ENCODE results near the gene PEMT.

Gene PEMT

GRCh38 chr17:17535957-17536356 lies 55.6 kb downstream of the PEMT start:
- no peak for DNase-seq (ENCODE audit: low read depth)

DNA sequence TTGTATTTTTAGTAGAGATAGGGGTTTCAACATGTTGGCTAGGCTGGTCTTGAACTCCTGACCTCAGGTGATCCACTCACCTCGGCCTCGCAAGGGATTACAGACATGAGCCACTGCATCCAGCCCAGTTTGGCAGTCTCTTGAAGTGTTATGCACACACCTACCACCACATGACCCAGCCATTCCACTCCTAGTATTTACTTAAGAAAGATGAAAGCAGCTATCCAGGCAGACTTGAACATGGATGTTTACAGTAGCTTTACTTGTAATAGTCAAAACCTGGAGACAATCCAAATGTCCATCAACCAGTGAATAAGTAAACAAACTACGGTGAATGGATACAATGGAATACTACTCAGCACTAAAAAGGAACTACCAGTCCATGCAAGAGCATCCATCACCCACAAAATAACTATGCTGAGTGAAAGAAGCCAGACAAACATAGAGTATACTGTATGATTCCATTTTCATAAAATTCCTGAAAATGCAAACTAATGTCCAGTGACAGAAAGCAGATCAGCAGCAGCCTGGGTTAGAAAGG lies 57.5 kb downstream of the PEMT start:
- no peak for DNase-seq (ENCODE audit: low read depth)

DNA sequence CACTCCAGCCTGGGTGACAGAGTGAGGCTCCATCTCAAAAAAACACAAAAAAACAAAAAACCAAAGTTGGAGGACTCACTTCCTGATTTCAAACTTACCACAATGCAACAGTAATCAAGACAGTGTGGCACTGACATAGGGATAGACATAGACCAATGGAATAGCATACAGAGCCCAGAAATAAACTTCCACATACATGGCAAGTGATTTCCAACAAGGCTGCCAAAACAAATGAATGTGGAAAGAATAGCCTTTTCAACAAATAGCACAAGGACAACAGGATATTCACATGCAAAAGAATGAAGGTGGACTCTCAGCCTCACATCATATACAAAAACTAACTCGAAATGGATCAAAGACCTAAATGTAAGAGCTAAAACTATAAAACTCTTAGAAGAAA lies 58.5 kb downstream of the PEMT start:
- DNase-seq (ENCODE audit: low read depth), result no peak

DNA sequence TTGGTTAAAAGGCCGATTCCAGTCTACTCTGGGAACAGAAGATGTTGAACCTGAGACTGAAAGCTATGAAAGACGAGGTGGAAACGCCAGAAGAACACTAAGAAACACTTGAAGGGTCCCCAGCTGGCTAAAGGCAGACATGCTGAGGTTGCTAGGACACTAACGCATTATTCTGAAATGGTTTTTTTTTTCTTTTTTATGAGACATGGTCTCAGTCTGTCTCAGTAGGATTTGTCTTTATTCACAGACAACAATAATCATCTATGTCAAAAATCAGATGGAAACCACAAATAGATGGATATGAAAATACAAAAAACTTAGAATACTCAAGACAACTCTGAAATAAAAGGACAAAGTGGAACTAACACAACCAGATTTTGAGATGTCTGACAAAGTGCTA lies 60.4 kb downstream of the PEMT start:
- DNase-seq (ENCODE audit: low read depth), result no peak

- DNase-seq (ENCODE audit: low read depth), result no peak
Measured at GRCh38 chr17:17528696-17529652, 62.5 kb downstream of the PEMT start.

DNA sequence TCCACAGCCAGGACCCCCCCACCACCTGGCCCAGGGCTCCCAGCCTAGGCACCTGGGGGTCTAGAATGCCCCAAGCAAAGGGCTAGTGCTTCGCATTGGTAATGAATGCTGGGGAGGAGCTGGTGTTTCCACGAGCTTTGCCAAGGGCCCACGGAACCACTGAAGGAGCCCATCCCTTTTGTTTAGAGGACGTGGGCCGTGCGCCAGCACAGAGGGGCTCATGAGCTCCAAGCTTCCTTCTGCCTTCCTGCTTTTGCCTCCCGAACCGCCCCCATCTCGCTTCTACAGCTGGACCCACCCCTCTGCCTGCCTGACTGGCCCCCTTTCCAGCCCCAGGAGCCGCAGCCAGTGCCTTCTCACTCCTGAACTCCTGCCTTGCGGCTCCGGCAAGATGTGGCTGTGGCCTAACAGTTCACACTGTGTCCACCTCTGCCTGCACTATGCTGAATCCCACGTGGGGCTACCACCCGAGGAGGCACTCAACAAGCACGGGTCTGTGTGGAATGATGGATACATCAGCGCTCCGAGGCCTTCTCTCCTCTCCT lies 63.5 kb downstream of the PEMT start:
- no peak for DNase-seq (ENCODE audit: low read depth)

DNA sequence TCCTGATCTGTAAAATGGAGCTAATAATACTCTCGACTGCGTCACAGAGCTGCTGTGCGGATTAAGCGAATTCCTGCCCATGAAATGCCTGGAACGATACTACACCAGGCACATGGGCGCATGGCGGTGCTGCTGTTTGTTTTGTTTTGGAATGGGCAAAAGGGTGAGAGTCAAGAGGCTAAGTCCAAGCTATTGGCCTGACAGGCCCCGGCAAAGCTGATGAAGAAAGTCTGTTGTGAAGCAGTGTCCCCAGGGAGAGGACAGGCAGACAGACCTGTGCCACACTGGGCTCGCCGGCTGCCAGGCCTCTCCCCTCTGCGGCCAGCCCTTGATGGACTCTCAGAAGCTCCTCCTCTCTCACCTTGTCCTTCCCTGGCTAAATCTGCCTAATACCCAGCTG lies 64.0 kb downstream of the PEMT start:
- DNase-seq (ENCODE audit: low read depth), result no peak

DNA sequence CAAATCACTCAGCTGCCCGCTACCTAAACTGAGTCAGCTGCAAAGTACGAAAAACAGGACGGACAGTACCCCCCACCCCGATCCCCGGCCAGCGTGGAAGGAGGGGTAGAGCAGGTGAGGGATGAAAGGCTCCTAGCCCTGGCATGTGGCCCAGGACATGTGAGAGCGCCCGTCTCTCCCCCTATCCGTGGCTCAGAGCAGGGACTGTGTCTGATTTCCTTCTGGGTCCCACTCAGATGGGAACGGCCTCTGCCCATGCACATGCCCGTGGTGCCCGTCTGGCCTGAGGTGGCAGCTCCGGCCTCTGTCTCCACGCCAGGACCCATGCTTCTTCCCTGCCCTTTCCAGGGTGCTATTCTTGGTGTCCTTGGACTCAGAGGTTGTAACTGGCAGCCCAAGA lies 65.1 kb downstream of the PEMT start:
- no peak for DNase-seq (ENCODE audit: low read depth)

DNA sequence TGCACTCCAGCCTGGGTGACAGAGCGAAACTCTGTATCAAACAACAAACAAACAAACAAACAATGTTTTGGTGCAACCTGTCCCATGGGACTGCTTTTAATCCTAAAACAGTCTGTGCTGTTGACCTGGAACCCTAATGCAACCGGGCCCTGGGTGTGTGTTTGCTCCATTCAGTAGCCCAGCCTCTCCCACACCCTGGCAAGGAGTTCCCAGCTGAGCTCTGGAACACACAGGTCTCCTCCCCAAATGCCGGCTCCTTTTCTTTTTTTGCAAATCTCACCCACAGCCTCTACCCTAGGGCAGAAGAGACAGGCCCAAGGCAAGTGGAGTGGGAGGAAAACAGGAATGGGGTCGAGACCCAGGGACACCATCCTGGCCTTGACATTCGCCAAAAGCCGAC lies 65.6 kb downstream of the PEMT start:
- no peak for DNase-seq (ENCODE audit: low read depth)

DNA sequence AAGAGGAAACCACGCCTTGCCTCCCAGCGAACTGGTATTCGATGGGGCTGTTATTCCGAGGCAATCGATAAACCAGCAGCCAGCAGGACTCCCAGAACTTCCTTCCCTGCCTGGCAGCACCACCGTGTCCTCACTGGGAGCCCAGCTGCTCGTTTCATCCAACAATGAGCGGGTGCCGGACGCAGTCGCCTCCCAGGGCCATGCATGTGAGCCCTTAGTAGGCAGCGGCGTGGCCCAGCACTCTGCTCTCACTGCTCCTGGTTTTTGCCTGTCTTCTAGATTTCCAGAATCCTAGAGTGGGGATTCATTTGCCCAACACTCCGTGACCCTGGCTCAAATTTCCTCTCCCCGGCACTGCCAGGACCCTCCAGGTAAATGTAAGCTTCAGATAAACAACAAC lies 66.2 kb downstream of the PEMT start:
- no peak for DNase-seq (ENCODE audit: low read depth)

DNA sequence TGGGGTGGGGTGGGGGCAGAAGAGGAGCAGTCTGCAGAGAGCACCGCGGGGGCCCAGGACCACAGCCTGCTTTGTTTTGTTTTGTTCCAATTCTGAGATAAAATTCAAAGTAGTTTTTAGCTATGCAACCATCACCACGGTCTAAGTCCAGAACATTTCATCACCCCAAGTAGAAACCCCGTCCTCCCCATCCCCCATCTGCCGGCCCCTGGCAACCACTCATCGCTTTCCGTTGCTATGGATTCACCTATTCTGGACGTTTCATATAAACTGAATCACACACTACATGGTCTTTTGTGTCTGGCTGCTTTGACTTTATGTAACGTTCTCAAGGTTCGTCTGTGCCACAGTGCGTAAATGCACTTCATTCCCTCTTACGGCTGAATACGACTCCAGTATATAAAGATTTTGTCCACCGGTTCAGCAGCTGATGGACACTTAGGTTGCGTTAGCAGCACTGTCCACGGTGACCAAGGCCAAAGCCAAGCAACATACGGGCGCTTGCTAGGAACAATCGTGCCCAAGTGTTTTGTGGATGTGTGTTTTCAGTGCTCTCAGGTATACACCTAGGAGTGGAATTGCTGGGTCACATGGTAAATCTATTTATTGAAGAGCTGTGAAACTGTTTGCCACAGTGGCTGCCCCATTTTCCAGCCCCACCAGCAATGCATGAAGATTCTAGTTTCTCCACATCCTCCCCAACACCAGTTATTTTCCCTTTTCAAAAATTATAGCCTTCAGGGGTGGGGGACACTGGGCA lies 67.6 kb downstream of the PEMT start:
- no peak for DNase-seq (ENCODE audit: low read depth)

- no peak for DNase-seq (ENCODE audit: low read depth)
Measured at GRCh38 chr17:17523001-17523730, 68.3 kb downstream of the PEMT start.

- DNase-seq (ENCODE audit: low read depth), result no peak
Measured at GRCh38 chr17:17520599-17521232, 70.8 kb downstream of the PEMT start.

DNA sequence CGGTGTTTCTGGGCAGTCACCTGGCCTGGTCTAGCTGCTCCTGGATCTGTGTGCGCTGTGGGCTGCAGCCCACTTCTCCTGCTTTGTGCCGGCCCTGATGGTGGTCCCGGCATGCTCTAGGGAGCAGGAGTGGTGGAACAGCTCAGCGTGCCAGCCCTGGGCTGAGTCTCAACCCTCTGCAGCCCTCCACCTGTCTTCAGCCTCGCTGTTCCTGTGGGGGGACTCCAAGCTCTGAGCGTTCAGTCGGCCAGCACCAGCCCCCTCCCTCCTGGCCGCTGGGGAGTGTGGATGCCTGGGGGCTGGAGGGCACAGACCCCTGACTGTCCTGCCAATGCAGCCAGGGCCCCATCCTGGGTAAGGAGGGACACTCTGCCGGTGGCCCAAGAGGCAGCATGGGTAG lies 71.6 kb downstream of the PEMT start:
- no peak for DNase-seq (ENCODE audit: low read depth)

DNA sequence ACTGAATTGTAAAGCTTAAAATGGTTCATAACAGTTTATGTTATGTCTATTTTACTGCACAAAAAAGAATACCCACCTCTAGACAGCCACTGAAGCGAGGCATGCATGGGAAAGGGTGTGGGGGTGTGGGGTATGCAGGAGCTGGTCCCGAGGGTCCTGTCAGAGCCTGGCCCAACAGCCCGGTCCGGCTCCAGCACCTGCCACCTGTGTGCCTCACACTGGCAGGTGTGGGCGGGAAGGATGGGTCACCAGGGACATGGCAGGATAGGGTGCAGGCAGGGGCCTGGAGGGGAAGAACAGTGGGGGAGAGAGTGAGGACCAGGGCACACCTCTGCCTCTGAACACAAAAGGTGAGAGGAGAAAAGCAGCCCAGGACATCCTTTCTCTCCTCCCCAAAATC lies 72.6 kb downstream of the PEMT start:
- DNase-seq (ENCODE audit: low read depth), result no peak

DNA sequence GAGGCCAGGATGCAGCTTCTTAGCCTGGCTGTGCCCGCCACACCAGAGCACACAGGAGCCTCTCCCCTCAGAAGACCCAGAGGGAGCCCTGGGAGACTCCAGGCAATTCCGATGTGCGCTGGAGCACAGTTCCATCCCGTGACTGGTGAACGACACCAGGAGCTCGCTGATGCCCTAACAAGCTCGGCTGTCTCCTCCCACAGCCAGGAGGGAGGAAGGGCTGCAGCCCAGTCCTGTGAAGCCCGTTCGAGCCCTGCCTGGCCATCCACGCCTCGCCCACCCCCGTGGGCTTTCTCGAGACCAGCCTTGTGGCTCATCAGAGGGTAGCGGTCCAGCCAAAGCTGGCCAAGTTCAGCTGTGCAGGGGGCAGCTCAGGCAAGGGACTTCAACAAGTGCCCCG lies 73.5 kb downstream of the PEMT start:
- no peak for DNase-seq (ENCODE audit: low read depth)

GRCh38 chr17:17516941-17517720 lies 74.4 kb downstream of the PEMT start:
- DNase-seq (ENCODE audit: low read depth), result no peak

DNA sequence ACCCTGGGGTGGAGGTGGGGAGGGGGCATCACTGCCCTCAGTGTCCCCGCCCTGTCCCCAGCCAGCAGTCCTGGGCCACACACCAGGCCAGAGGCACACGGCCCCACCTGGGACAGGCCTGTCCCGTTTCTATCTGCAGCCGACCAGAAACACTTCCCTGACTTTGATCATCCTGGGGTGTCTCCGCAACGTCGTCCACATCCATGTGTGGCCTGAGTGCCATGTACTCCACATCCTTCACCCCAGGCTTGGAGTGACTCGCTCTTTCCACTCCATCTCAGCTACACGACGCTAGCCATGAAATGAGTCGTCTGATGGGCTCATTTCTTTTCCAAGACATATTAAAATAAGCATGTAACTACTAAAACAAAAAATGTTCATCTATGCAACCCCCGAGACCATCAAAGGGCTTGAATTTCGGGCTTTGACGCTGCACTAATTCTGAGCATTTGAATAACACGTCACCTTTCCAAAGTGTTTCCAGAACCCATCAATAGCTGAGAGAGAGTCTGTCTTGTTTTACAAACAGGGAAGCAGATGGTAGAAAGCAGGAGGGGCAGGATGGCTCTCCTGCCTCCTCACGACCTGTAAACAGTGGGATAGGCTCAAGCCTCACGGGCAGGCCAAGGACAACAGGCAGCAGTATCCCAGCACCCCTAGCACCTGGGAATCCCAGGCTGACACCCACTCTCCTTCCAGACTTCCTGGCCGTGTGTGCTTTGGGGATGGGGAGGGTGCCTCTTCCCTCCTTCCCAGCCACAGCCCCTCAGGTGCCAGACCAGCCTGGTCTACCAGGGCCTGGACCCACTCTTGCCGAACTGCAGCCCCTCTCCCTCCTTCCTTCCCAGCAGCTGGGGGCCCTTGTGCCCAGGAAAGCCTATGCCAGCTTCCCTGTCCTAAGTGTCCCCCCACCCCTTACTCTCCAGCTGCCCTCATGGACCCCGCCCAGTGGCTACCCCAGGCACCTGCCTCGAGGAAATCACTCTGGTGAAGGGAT lies 75.3 kb downstream of the PEMT start:
- DNase-seq (ENCODE audit: low read depth), result peak; percentile 47
